ENCODE measurements around the gene C1orf141.

DNA sequence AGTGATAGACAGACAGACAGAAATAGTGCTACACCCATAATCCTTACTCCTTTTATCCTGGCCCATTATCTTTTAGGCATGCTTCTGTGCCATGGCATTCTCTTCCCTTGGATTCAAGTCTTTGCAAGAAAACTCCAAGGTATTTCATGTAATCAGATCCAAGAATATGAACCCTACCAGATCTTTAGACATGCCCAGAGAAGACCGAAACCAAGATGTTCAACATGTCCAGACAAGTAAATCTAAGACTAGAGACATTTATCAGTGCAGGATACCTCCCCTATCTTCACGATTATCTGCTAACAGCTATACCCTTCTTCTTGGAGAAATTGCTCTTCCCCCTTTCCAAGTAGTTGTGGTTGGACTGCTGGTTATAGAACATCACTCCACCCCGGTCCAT lies 11.8 kb upstream of the C1orf141 start:
- TF ChIP-seq POLR2A (IDR thresholded peaks at IDR 0.05; ENCODE audit: low read depth, low read length): no peak
- no peak for TF ChIP-seq POLR2AphosphoS5 (IDR thresholded peaks at IDR 0.05; ENCODE audit: low read depth, low read length)
- no peak for TF ChIP-seq POU2F2 (IDR thresholded peaks at IDR 0.05; ENCODE audit: low read depth, low read length)

All from GM12891 (cell line).